Activated CD4-positive, alpha-beta T cell treated with anti-CD3 and anti-CD28 coated beads for 36 hours (primary cell): Measurements from ENCODE around the gene COL23A1. TPM values are rescaled to one million over a fixed set of nuclear protein-coding genes. Genes with fewer than 3 reads are reported as not detected.

ENCODE experiments used
- ATAC-seq: fragments of 200-7000 bp; cut with Tn5 transposase; one replicate; pipeline ENCODE4 v1.10.0; 2021; ENCODE audit warnings: mild to moderate bottlenecking, moderate library complexity
- CTCF ChIA-PET: fragments of 350-600 bp; sonication (Branson Sonifier 250); formaldehyde crosslinking; loops from one replicate; lab custom pipeline; 2021; ENCODE audit warnings: antibody characterized with exemption; lab: Charles Lee
- POLR2A ChIA-PET: fragments of 350-600 bp; sonication (Branson Sonifier 250); formaldehyde crosslinking; loops from one replicate; lab custom pipeline; 2021; ENCODE audit warnings: antibody characterized with exemption, inconsistent platforms; lab: Charles Lee
- DNase-seq: peaks from one replicate; pipeline ENCODE4 v3.0.0-alpha.2; 2020
- H3K27ac Mint-ChIP-seq: one replicate; pipeline ENCODE4 v1.8.0; 2021; ENCODE audit warnings: mixed read lengths
- H3K27me3 Mint-ChIP-seq: one replicate; pipeline ENCODE4 v1.8.0; 2021; ENCODE audit warnings: mixed read lengths
- H3K36me3 Mint-ChIP-seq: one replicate; pipeline ENCODE4 v1.8.0; 2021; ENCODE audit warnings: low read depth, mixed read lengths
- H3K4me1 Mint-ChIP-seq: one replicate; pipeline ENCODE4 v1.8.0; 2021; ENCODE audit warnings: mixed read lengths
- H3K4me3 Mint-ChIP-seq: one replicate; pipeline ENCODE4 v1.8.0; 2021; ENCODE audit warnings: mild to moderate bottlenecking, moderate library complexity, mixed read lengths
- H3K9me3 Mint-ChIP-seq: one replicate; pipeline ENCODE4 v1.8.0; 2021; ENCODE audit warnings: low read depth, mixed read lengths
- intact Hi-C, 2 experiments: fragments of 100-400 bp; cut with DNase I in 1 of 2; cut with micrococcal nuclease in 1 of 2; formaldehyde crosslinking; loops; one replicate each; pipeline versions ENCODE4 v1.14.2 to v1.15.1; 2022 to 2024; cut with DNase I, micrococcal nuclease
- total RNA-seq, 2 experiments: library from RNA; stranded (reverse); gene quantifications; one replicate each; pipeline ENCODE4 v1.2.3, GENCODE V29; 2021

The COL23A1 gene
- not detected for total RNA-seq

- H3K36me3 Mint-ChIP-seq = peaks cover 13% of the 10 kb centered on the region
- peak within 1 kb of the TSS; percentile 58 for H3K4me3 Mint-ChIP-seq
- H3K4me1 Mint-ChIP-seq = peaks cover 5% of the 10 kb centered on the region
- peaks cover 16% of the 10 kb centered on the region for H3K9me3 Mint-ChIP-seq
- H3K27ac Mint-ChIP-seq = no peak within 1 kb of the TSS
- peak; percentile 63 for DNase-seq
- ChIA-PET POLR2A (no interaction called here), CTCF (interaction anchor here (0.6 to 1.7 kb wide), 4 partner anchors 21 to 1747 kb away, joined by 3 to 4 read pairs (median 3); no protein-coding TSS in a partner anchor)
- peaks cover 46% of the 10 kb centered on the region for H3K27me3 Mint-ChIP-seq
- peak; percentile 59 for ATAC-seq
- intact Hi-C loops = loop anchor here in 1 of 2 experiments (1.0 to 2.0 kb wide), 3 partner anchors 130 to 355 kb away; no protein-coding TSS in a partner anchor
These were observed at the start of gene COL23A1 for GRCh38 chr5:178590141-178590923. Gene COL23A1 (minus strand): TSS chr5:178590393.

- Mint-ChIP-seq H3K9me3 (no peaks in the 10 kb centered on the region), H3K36me3 (no peaks in the 10 kb centered on the region), H3K4me1 (no peaks in the 10 kb centered on the region), H3K27me3 (peaks cover 5% of the 10 kb centered on the region), H3K4me3 (no peak overlapping the region), H3K27ac (no peak overlapping the region)
- DNase-seq (no peak), ATAC-seq (no peak)
- POLR2A ChIA-PET = no interaction called here
- CTCF ChIA-PET = interaction anchor here (2.2 kb wide), 1 partner anchor 8 kb away, joined by 5 read pairs; no protein-coding TSS in a partner anchor
- intact Hi-C loops = no loop called here
These were observed 47.3 kb upstream of the COL23A1 start for GRCh38 chr5:178637356-178638074.

- H3K27me3 Mint-ChIP-seq = peaks cover 5% of the 10 kb centered on the region
- no peaks in the 10 kb centered on the region for H3K9me3 Mint-ChIP-seq
- no peaks in the 10 kb centered on the region for H3K4me1 Mint-ChIP-seq
- CTCF ChIA-PET = no interaction called here
- DNase-seq (no peak), ATAC-seq (no peak)
- no peaks in the 10 kb centered on the region for H3K36me3 Mint-ChIP-seq
- H3K27ac Mint-ChIP-seq = no peak overlapping the region
- no peak overlapping the region for H3K4me3 Mint-ChIP-seq
- POLR2A ChIA-PET = no interaction called here
- intact Hi-C loops = no loop called here
These were observed 42.1 kb upstream of the COL23A1 start for GRCh38 chr5:178632285-178632684.

- no peak overlapping the region for H3K4me3 Mint-ChIP-seq
- no peaks in the 10 kb centered on the region for H3K4me1 Mint-ChIP-seq
- CTCF ChIA-PET = no interaction called here
- no peak for DNase-seq
- ATAC-seq = no peak
- peaks cover under 1% of the 10 kb centered on the region for H3K36me3 Mint-ChIP-seq
- H3K9me3 Mint-ChIP-seq = no peaks in the 10 kb centered on the region
- POLR2A ChIA-PET = no interaction called here
- peaks cover 4% of the 10 kb centered on the region for H3K27me3 Mint-ChIP-seq
- intact Hi-C loops = no loop called here
- H3K27ac Mint-ChIP-seq = no peak overlapping the region
These were observed 40.8 kb upstream of the COL23A1 start for GRCh38 chr5:178630951-178631350.

- intact Hi-C loops = no loop called here
- no peak overlapping the region for H3K4me3 Mint-ChIP-seq
- H3K9me3 Mint-ChIP-seq = no peaks in the 10 kb centered on the region
- no peak overlapping the region for H3K27ac Mint-ChIP-seq
- H3K4me1 Mint-ChIP-seq = no peaks in the 10 kb centered on the region
- ATAC-seq (no peak), DNase-seq (no peak)
- POLR2A ChIA-PET = no interaction called here
- CTCF ChIA-PET = interaction anchor here (0.5 to 0.8 kb wide), 2 partner anchors 292 to 1085 kb away, joined by 3 to 4 read pairs; no protein-coding TSS in a partner anchor
- peaks cover 4% of the 10 kb centered on the region for H3K27me3 Mint-ChIP-seq
- peaks cover 5% of the 10 kb centered on the region for H3K36me3 Mint-ChIP-seq
These were observed 40.3 kb upstream of the COL23A1 start for GRCh38 chr5:178630475-178630930.

GRCh38 chr5:178627259-178627598, 37.0 kb upstream of the COL23A1 start:
- H3K4me3 Mint-ChIP-seq = peak overlapping the region; percentile 93
- no peak for ATAC-seq
- peaks cover 15% of the 10 kb centered on the region for H3K36me3 Mint-ChIP-seq
- CTCF ChIA-PET = no interaction called here
- no peaks in the 10 kb centered on the region for H3K27me3 Mint-ChIP-seq
- POLR2A ChIA-PET = no interaction called here
- no peaks in the 10 kb centered on the region for H3K9me3 Mint-ChIP-seq
- intact Hi-C loops = loop anchor here (1.0 to 10.0 kb wide), 13 partner anchors 103 to 1108 kb away; partner anchors contain the start of genes ZNF879 (in 2 of the 2), CANX (in 1 of the 2), HNRNPAB (in 1 of the 2) and HNRNPH1 (in 1 of the 2)
- no peak for DNase-seq
- peak overlapping the region; percentile 31 for H3K27ac Mint-ChIP-seq
- peaks cover 23% of the 10 kb centered on the region for H3K4me1 Mint-ChIP-seq

GRCh38 chr5:178626484-178627258, 36.5 kb upstream of the COL23A1 start, which contains the start of gene CLK4:
Gene CLK4 (minus strand): TSS chr5:178627050. CDS start chr5:178623416, 3,634 bp downstream.
- ATAC-seq (peak; percentile 79), DNase-seq (peak; percentile 98)
- Mint-ChIP-seq H3K9me3 (no peaks in the 10 kb centered on the region), H3K4me1 (peaks cover 25% of the 10 kb centered on the region), H3K27me3 (no peaks in the 10 kb centered on the region), H3K36me3 (peaks cover 20% of the 10 kb centered on the region), H3K27ac (peak within 1 kb of the TSS; percentile 98), H3K4me3 (peak within 1 kb of the TSS; percentile 93)
- POLR2A ChIA-PET = interaction anchor here (0.6 to 0.8 kb wide), 2 partner anchors 422 to 933 kb away, joined by 3 to 4 read pairs; partner anchors contain the start of gene HNRNPAB
- CTCF ChIA-PET = interaction anchor here (0.9 kb wide), 1 partner anchor 14 kb away, joined by 3 read pairs; no protein-coding TSS in a partner anchor
- intact Hi-C loops = loop anchor here (1.0 to 10.0 kb wide), 13 partner anchors 104 to 1108 kb away; partner anchors contain the start of genes ZNF879 (in 2 of the 2), CANX (in 1 of the 2), HNRNPAB (in 1 of the 2) and HNRNPH1 (in 1 of the 2)

- H3K27ac Mint-ChIP-seq = peak overlapping the region; percentile 98
- DNase-seq = no peak
- H3K4me3 Mint-ChIP-seq = peak overlapping the region; percentile 93
- intact Hi-C loops = loop anchor here (2.0 to 10.0 kb wide), 8 partner anchors 396 to 1109 kb away; partner anchors contain the start of genes ZNF879 (in 2 of the 2), CANX (in 1 of the 2), HNRNPH1 (in 1 of the 2) and MAML1 (in 1 of the 2)
- no peaks in the 10 kb centered on the region for H3K9me3 Mint-ChIP-seq
- ATAC-seq = peak; percentile 23
- ChIA-PET POLR2A (interaction anchor here (0.5 to 0.8 kb wide), 3 partner anchors 21 to 934 kb away, joined by 3 to 4 read pairs (median 3); partner anchors contain the start of gene HNRNPAB), CTCF (interaction anchor here (0.9 to 1.7 kb wide), 3 partner anchors 8 to 998 kb away, joined by 3 to 4 read pairs (median 3); partner anchors contain the start of gene HNRNPH1)
- no peaks in the 10 kb centered on the region for H3K27me3 Mint-ChIP-seq
- H3K36me3 Mint-ChIP-seq = peaks cover 24% of the 10 kb centered on the region
- peaks cover 29% of the 10 kb centered on the region for H3K4me1 Mint-ChIP-seq
These were observed 35.7 kb upstream of the COL23A1 start for GRCh38 chr5:178625679-178626483.

- ATAC-seq = no peak
- Mint-ChIP-seq H3K27me3 (no peaks in the 10 kb centered on the region), H3K27ac (peak overlapping the region; percentile 98), H3K4me3 (peak overlapping the region; percentile 93), H3K36me3 (peaks cover 33% of the 10 kb centered on the region), H3K4me1 (peaks cover 39% of the 10 kb centered on the region), H3K9me3 (no peaks in the 10 kb centered on the region)
- ChIA-PET POLR2A (interaction anchor here (0.7 kb wide), 1 partner anchor 142 kb away, joined by 3 read pairs; no protein-coding TSS in a partner anchor), CTCF (interaction anchor here (0.6 to 3.0 kb wide), 5 partner anchors 9 to 999 kb away, joined by 3 to 16 read pairs (median 3); partner anchors contain the start of genes HNRNPAB and HNRNPH1)
- intact Hi-C loops = loop anchor here (5.0 to 10.0 kb wide), 4 partner anchors 397 to 1110 kb away; partner anchors contain the start of genes CANX (in 1 of the 2), MAML1 (in 1 of the 2) and ZNF879 (in 1 of the 2)
- DNase-seq = no peak
These were observed 34.7 kb upstream of the COL23A1 start for GRCh38 chr5:178624631-178625546.
